HG03354 (cell line): ENCODE results near the gene NIF3L1.
A peak's percentile ranks its signal among the peaks of the same experiment; 100 is the strongest.
"Not testable (repeated sequence)": the region's sequence is repeated elsewhere in the genome, so short reads cannot be mapped to it uniquely, and the experiment has no call there.

Source experiments
- ATAC-seq: cut with Tn5 transposase; IDR thresholded peaks from one replicate; pipeline ENCODE4 v1.9.1; 2021; ENCODE audit warnings: mild to moderate bottlenecking; ENCODE audit not compliant: unreplicated experiment, poor library complexity, severe bottlenecking

Gene NIF3L1

GRCh38 chr2:200869014-200869413 is 20.2 kb upstream of the NIF3L1 start:
- ATAC-seq: no peak

- no peak for ATAC-seq
Measured at GRCh38 chr2:200871151-200871550, 18.0 kb upstream of the NIF3L1 start.

DNA sequence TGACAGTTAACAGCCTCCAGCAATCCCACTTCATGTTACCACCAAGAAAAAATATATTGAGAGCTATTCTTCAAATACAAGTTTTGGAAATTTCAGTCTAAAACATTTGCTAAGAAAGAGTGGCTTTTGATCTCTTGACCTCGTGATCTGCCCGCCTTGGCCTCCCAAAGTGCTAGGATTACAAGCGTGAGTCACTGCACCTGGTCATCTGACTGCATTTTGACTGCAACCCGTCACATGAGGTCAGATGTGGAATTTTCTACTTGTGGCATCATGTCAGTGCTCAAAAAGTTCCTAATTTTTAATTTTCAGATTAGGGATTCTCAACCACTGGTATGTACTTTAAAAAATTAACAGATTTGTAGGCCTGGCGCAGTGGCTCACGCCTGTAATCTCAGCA is 15.6 kb upstream of the NIF3L1 start:
- ATAC-seq: no peak

- ATAC-seq: no peak
Measured at GRCh38 chr2:200877443-200877842, 11.7 kb upstream of the NIF3L1 start.

GRCh38 chr2:200878289-200878880 is 10.8 kb upstream of the NIF3L1 start:
- no peak for ATAC-seq

DNA sequence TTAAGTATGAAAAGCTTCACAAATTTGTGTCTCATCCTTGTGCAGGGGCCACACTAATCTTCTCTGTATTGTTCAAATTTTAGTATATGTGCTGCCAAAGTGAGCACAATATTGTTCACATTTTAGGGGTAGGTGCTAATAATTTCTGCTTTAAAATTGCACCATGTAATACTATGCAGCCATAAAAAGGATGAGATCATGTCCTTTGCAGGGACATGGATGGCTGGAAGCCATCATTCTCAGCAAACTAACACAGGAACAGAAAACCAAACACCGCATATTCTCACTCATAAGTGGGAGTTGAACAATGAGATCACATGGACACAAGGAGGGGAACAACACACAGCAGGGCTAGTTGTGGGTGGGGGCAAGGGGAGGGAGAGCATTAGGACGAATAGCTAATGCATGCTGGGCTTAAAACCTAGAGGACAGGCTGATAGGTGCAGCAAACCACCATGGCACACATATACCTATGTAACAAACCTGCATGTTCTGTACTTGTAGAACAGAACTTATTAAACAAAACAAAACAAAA is 7.4 kb upstream of the NIF3L1 start:
- ATAC-seq: not testable (repeated sequence)

DNA sequence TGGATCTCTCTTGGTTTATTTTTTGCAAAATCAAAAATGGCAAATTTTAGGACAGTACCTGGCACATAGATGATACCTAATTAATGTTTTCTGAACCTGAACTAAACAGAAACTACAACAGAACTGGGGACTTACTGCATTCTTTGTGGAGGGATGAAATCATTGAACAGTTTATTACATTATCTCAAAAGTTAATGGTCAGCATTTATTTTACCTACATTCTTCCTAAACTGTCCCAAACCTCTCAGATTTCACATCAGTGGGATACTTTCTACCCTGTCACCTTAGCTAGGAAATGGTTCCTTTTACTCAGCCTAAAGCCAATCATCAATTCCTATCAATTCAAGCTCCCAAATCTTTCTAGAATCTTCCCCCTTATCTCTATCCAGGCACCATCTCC is 10.3 kb downstream of the NIF3L1 start:
- no peak for ATAC-seq

DNA sequence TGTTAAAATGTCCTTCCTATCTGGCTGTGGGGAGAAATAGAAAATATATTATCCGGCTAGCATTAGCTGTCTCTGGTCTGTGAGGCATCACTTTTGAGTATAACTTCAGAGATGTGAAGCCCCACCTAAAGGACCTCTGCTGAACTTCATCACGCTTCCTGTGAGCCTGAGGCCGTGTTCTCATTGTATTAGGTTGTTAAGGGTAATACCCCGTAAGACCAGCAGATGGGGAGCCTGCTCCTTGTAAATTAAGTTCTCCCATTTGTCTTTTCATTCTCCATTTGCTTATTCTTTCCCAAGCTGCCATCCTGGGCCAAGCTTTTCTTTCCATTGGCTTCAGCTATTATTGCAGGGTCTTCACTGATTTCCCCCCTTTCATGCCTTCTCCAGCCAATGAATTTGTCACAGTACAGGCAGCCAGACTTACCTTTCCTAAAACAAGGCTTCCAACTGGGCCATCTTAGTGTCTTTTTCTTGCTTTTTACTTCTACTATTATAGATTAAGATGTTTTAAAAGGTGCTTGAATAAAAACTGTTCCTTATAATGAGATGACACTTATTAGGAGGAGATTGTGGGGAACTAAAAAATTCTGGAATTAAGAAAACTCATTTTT is 12.4 kb downstream of the NIF3L1 start:
- ATAC-seq: peak; percentile 100

GRCh38 chr2:200905618-200906296 is 16.6 kb downstream of the NIF3L1 start:
- peak; percentile 55 for ATAC-seq

DNA sequence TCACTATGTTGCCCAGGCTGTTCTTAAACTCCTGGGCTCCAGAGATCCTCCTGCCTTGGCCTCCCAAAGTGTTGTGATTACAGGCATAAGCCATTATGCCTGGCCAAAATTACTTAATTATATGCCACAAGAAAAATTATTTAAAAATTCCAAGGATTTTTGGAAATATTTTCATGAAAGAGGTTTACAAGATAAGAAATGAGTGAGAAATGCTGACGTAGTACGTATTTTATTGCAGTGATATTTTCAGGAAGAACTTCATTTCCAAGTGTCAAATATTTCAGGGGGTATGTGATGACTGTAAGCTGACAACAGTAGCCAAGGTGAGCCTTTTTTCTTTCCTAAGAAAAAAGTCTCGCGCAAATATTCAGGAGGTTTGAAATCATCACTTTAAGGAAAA is 20.8 kb downstream of the NIF3L1 start:
- ATAC-seq: no peak

DNA sequence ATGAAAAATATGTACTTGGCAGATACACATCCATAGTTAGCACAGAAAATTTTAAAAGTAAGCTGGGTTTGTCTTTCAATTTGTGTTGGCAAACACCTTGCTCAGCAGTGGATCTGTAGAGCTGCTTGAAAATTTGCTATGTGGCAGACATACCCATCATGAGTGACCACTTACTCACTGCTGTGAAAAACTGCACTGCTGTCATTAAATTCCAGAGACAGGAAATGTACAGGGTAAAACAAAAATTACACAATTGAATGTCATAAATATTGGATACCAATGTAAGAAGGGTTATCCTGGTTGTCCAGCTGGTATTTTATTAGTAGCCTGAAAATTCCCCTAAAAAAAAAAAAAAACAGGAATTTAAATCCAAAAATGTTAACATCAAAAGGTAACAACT is 24.5 kb downstream of the NIF3L1 start:
- no peak for ATAC-seq

DNA sequence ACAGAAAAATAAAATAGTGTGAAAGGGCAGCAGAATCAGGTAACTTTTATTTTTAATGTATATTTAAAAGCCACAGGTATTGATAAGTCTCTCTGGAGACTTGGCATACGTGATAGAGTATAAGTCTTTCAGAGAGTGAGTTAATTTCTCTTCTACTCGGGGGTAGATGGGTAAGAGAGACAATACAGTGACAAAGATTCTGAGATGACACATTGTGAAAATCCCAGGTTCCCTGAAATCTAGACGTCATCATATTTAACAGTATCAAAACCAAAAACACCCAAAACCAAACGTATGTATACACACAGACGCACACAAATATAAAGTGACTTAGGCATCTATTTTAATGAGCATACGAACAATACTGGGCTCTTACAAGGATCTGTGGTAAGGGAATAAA is 33.3 kb downstream of the NIF3L1 start:
- no peak for ATAC-seq

- ATAC-seq: no peak
Measured at GRCh38 chr2:200929334-200930249, 40.4 kb downstream of the NIF3L1 start.

DNA sequence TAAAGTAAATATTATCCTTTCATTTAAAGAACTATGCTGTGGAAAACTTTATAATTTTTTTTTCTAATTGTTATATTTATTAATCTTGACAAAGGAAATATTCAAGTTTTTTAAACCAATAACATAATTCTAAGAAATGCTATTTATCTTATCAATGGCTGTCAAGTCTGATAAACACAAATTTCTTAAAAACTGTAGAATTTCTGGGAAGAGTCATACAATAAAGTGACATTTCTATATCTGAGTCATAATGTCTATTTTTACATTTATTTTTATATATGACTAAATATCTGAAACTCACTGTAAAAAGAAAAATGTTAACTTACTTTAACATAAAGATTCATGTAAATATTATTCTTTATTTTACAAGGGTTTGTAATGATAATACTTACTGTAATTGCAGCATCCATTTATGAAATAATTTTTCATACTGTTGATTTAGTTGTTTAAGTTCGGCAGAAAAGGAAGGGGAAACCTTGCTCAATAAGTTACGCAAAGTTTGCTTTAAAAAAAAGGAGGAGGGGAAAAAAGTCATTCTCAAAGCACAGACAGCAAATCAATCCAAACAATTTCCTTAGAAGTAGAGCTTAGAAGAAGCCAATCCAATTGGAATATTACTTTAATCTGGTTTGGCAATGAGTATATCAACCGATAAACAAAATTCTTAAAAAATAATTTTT is 41.9 kb downstream of the NIF3L1 start:
- no peak for ATAC-seq

GRCh38 chr2:200939832-200940231 is 50.7 kb downstream of the NIF3L1 start:
- no peak for ATAC-seq

- ATAC-seq: no peak
Measured at GRCh38 chr2:200943527-200944105, 54.4 kb downstream of the NIF3L1 start.

- ATAC-seq: no peak
Measured at GRCh38 chr2:200944467-200945394, 55.6 kb downstream of the NIF3L1 start.

- ATAC-seq: no peak
Measured at GRCh38 chr2:200945395-200945729, 56.2 kb downstream of the NIF3L1 start.
